ENCODE measurements around the gene MANF. TPM values are rescaled to one million over a fixed set of nuclear protein-coding genes. Genes with fewer than 3 reads are reported as not detected.

Gene MANF
- total RNA-seq, 4 donors from 2014 or later, result 35.9 to 97.7 (median 72.6) TPM

- no peaks in the 10 kb centered on the region for H3K9me3 ChIP-seq
- TF ChIP-seq POLR2A (IDR thresholded peaks at IDR 0.05) (no peak), CTCF (IDR thresholded peaks at IDR 0.05) (no peak)
- H3K27ac ChIP-seq, result peak overlapping the region; percentile 53 to 66 (median 55)
- peaks cover 0 to 25% (median 17%) of the 10 kb centered on the region in 3 donors for H3K4me1 ChIP-seq
- 72 to 91% methylated on average over 5 to 6 of the region's 8 CpGs for WGBS, 2 donors
- H3K27me3 ChIP-seq, result no peaks in the 10 kb centered on the region
- H3K4me3 ChIP-seq, result no peak overlapping the region
- no peaks in the 10 kb centered on the region for H3K36me3 ChIP-seq
- DNase-seq, result no peak
- intact Hi-C loops (cut with DNase I), result no loop called here
These were observed 44.0 kb upstream of the MANF start for GRCh38 chr3:51340989-51341636.

- no peaks in the 10 kb centered on the region for H3K36me3 ChIP-seq
- H3K4me1 ChIP-seq, result peaks cover 0 to 25% (median 17%) of the 10 kb centered on the region in 3 donors
- intact Hi-C loops (cut with DNase I), result no loop called here
- WGBS, 2 donors, result 48 to 59% methylated on average over 4 to 7 of the region's 7 CpGs
- DNase-seq, result no peak
- H3K9me3 ChIP-seq, result no peaks in the 10 kb centered on the region
- H3K27ac ChIP-seq, result peak overlapping the region; percentile 6 to 57 (median 40)
- no peak overlapping the region for H3K4me3 ChIP-seq
- TF ChIP-seq POLR2A (IDR thresholded peaks at IDR 0.05) (no peak), CTCF (IDR thresholded peaks at IDR 0.05) (no peak)
- H3K27me3 ChIP-seq, result no peaks in the 10 kb centered on the region
These were observed 41.0 kb upstream of the MANF start for GRCh38 chr3:51343918-51344687.

- WGBS, 2 donors, result 78 to 100% methylated on average over 1 of the region's 1 CpG
- no peak overlapping the region for H3K4me3 ChIP-seq
- intact Hi-C loops (cut with DNase I), result no loop called here
These were observed 34.3 kb upstream of the MANF start for GRCh38 chr3:51350751-51351150.

GRCh38 chr3:51353131-51353530 is 32.0 kb upstream of the MANF start:
- H3K36me3 ChIP-seq, result no peaks in the 10 kb centered on the region
- no peak overlapping the region for H3K4me3 ChIP-seq
- peaks cover 0 to 27% (median 5%) of the 10 kb centered on the region in 3 donors for H3K4me1 ChIP-seq
- no peak for DNase-seq
- H3K27ac ChIP-seq, result no peak overlapping the region
- H3K27me3 ChIP-seq, result no peaks in the 10 kb centered on the region
- 80 to 81% methylated on average over 1 to 4 of the region's 4 CpGs for WGBS, 2 donors
- no peaks in the 10 kb centered on the region for H3K9me3 ChIP-seq
- TF ChIP-seq CTCF (IDR thresholded peaks at IDR 0.05) (no peak), POLR2A (IDR thresholded peaks at IDR 0.05) (no peak)
- intact Hi-C loops (cut with DNase I), result no loop called here

More at GRCh38 chr3:51350751-51351150, 34.3 kb upstream of the MANF start:
- Histone ChIP-seq H3K4me1 (peaks cover 0 to 13% (median 4%) of the 10 kb centered on the region in 3 donors), H3K27ac (no peak overlapping the region), H3K27me3 (no peaks in the 10 kb centered on the region), H3K36me3 (no peaks in the 10 kb centered on the region), H3K9me3 (no peaks in the 10 kb centered on the region)
- DNase-seq, result no peak
- no peak for TF ChIP-seq CTCF (IDR thresholded peaks at IDR 0.05)
- TF ChIP-seq POLR2A (IDR thresholded peaks at IDR 0.05), result no peak

GRCh38 chr3:51353691-51354090 is 31.4 kb upstream of the MANF start:
- Histone ChIP-seq H3K9me3 (no peaks in the 10 kb centered on the region), H3K27ac (no peak overlapping the region), H3K27me3 (no peaks in the 10 kb centered on the region), H3K4me3 (no peak overlapping the region), H3K36me3 (no peaks in the 10 kb centered on the region), H3K4me1 (peaks cover 0 to 27% (median 5%) of the 10 kb centered on the region in 3 donors)
- DNase-seq, result no peak
- WGBS, 2 donors, result 33 to 73% methylated on average over 1 of the region's 1 CpG
- TF ChIP-seq CTCF (IDR thresholded peaks at IDR 0.05), result no peak
- TF ChIP-seq POLR2A (IDR thresholded peaks at IDR 0.05), result no peak
- intact Hi-C loops (cut with DNase I), result no loop called here
